B cell (primary cell): ENCODE data around the gene GPR18. TPM values are rescaled to one million over a fixed set of nuclear protein-coding genes. Genes with fewer than 3 reads are reported as not detected.

Experiments
- ATAC-seq: fragments of 200-7000 bp; cut with Tn5 transposase; one replicate; pipeline ENCODE4 v1.10.0; 2021; ENCODE audit warnings: low read depth, mild to moderate bottlenecking, moderate number of reproducible peaks, moderate library complexity
- CTCF ChIA-PET: fragments of 350-600 bp; sonication (Branson Sonifier 250); formaldehyde crosslinking; loops from one replicate; lab custom pipeline; 2021; ENCODE audit warnings: antibody characterized with exemption, inconsistent platforms; lab: Charles Lee
- POLR2A ChIA-PET: fragments of 350-600 bp; sonication (Branson Sonifier 250); formaldehyde crosslinking; loops from one replicate; lab custom pipeline; 2021; ENCODE audit warnings: antibody characterized with exemption; lab: Charles Lee
- DNase-seq: peaks from one replicate; pipeline ENCODE4 v3.0.0; 2013
- H2AFZ ChIP-seq: 2 replicates; pipeline ENCODE4 v1.6.1; 2012; ENCODE audit warnings: mild to moderate bottlenecking, low read depth, low read length; ENCODE audit not compliant: insufficient read depth, poor library complexity, severe bottlenecking
- H3K27ac ChIP-seq, 2 donors: 1 replicate in 1 of 2; 2 replicates in 1 of 2; pipeline ENCODE4 v1.5.1; 2012 to 2013; ENCODE audit warnings: low read length in 2 of 2, mild to moderate bottlenecking in 2 of 2, moderate library complexity in 1 of 2
- H3K27me3 ChIP-seq, 4 experiments: fragments of 200-600 bp in 1 of 4; sonication (generic) in 1 of 4; replicated peaks in 1 of 4; 1 replicate in 2 of 4; 2 replicates in 2 of 4; pipeline versions ENCODE4 v1.6.1 to v1.7.0; 2013 to 2016; ENCODE audit warnings: low read length in 3 of 4, mild to moderate bottlenecking in 2 of 4, mixed read lengths in 1 of 4, moderate library complexity in 1 of 4; ENCODE audit not compliant: insufficient read depth in 4 of 4, control insufficient read depth in 3 of 4; ENCODE audit errors: control extremely low read depth in 1 of 4
- H3K36me3 ChIP-seq, 2 experiments: replicated peaks in 1 of 2; 1 replicate in 1 of 2; 2 replicates in 1 of 2; pipeline versions ENCODE4 v1.6.1 to v1.7.1; 2013; ENCODE audit warnings: low read length in 1 of 2; ENCODE audit not compliant: insufficient read depth in 2 of 2, control insufficient read depth in 1 of 2; ENCODE audit errors: control extremely low read depth in 1 of 2, extremely low read depth in 1 of 2
- H3K4me1 ChIP-seq, 2 donors: fragments of 200-600 bp in 1 of 2; sonication (generic) in 1 of 2; 1 replicate in 1 of 2; 2 replicates in 1 of 2; pipeline versions ENCODE4 v1.5.1 to v1.6.1; 2013 to 2017; ENCODE audit warnings: low read length in 2 of 2; ENCODE audit not compliant: control insufficient read depth in 2 of 2, insufficient read depth in 2 of 2
- H3K4me2 ChIP-seq: replicated peaks from 2 replicates; pipeline ENCODE3; 2012; ENCODE audit warnings: mild to moderate bottlenecking, low read depth, low read length; ENCODE audit not compliant: poor library complexity, severe bottlenecking
- H3K4me3 ChIP-seq, 5 experiments: fragments of 200-600 bp in 1 of 5; sonication (generic) in 1 of 5; 1 replicate in 3 of 5; 2 replicates in 2 of 5; pipeline versions ENCODE4 v1.5.1 to v1.7.0; 2011 to 2016; ENCODE audit warnings: low read length in 4 of 5, mild to moderate bottlenecking in 4 of 5, low read depth in 2 of 5, control low read depth in 1 of 5, moderate library complexity in 1 of 5; ENCODE audit not compliant: insufficient read depth in 1 of 5; ENCODE audit errors: control extremely low read depth in 1 of 5, extremely low read depth in 1 of 5
- H3K79me2 ChIP-seq: fragments of 200-600 bp; sonication (generic); one replicate; pipeline ENCODE4 v1.6.0; 2016; ENCODE audit warnings: low read length; ENCODE audit not compliant: control insufficient read depth, insufficient read depth
- H3K9ac ChIP-seq: fragments of 200-600 bp; sonication (generic); 2 replicates; pipeline ENCODE4 v1.6.1; 2017; ENCODE audit warnings: mild to moderate bottlenecking, low read length, moderate library complexity
- H3K9me3 ChIP-seq, 3 donors: one replicate each; pipeline versions ENCODE4 v1.6.1 to v1.7.1; 2013; ENCODE audit warnings: low read length in 2 of 3; ENCODE audit not compliant: control insufficient read depth in 2 of 3, insufficient read depth in 1 of 3; ENCODE audit errors: control extremely low read depth in 1 of 3
- H4K20me1 ChIP-seq: 2 replicates; pipeline ENCODE4 v1.6.0; 2012; ENCODE audit warnings: mild to moderate bottlenecking, low read length; ENCODE audit not compliant: insufficient read depth, control insufficient read depth, poor library complexity, severe bottlenecking
- H3K27ac Mint-ChIP-seq: one replicate; pipeline ENCODE4 v1.8.0; 2021; ENCODE audit warnings: mixed read lengths
- H3K27me3 Mint-ChIP-seq: one replicate; pipeline ENCODE4 v1.8.0; 2021; ENCODE audit warnings: mixed read lengths
- H3K4me1 Mint-ChIP-seq: one replicate; pipeline ENCODE4 v1.8.0; 2021; ENCODE audit warnings: mixed read lengths
- H3K4me3 Mint-ChIP-seq: one replicate; pipeline ENCODE4 v1.8.0; 2021; ENCODE audit warnings: mixed read lengths
- H3K9me3 Mint-ChIP-seq: one replicate; pipeline ENCODE4 v1.8.0; 2022; ENCODE audit warnings: mixed read lengths; ENCODE audit not compliant: insufficient read depth
- CTCF ChIP-seq: fragments of 200-600 bp; IDR thresholded peaks from one replicate; pipeline ENCODE4 v1.8.0; 2022; ENCODE audit warnings: antibody characterized with exemption, mild to moderate bottlenecking
- EZH2 ChIP-seq: IDR thresholded peaks from 2 replicates; pipeline ENCODE4 v1.6.1; 2012; ENCODE audit warnings: borderline replicate concordance, low read depth, mild to moderate bottlenecking, moderate library complexity, low read length; ENCODE audit not compliant: insufficient read depth, poor library complexity, severe bottlenecking
- WGBS: methylation state at CpG from one replicate; pipeline ENCODE4 v1.1.5; 2013; ENCODE audit warnings: missing lambda C conversion rate; ENCODE audit not compliant: insufficient coverage; 5-methylcytosine and 5-hydroxymethylcytosine counted together
- intact Hi-C: fragments of 100-400 bp; cut with micrococcal nuclease; formaldehyde crosslinking; loops from one replicate; pipeline ENCODE4 v1.10.0; 2022
- polyA plus RNA-seq: library from polyadenylated mRNA; depleted of rRNA; stranded (reverse); fragments of >200 nt; gene quantifications from 2 replicates; pipeline ENCODE4 v1.2.3, GENCODE V29; 2012
- total RNA-seq, 2 donors: library from RNA; stranded (reverse); fragments of 120-200 nt in 1 of 2; gene quantifications; 1 replicate in 1 of 2; 2 replicates in 1 of 2; pipeline versions ENCODE4 v1.2.3 to v1.2.4, GENCODE V29; 2013 to 2022

The GPR18 gene
- total and polyA plus RNA-seq, 2 donors (not counting 1 experiment from before 2014, with no cell fraction given), result 19.1 to 54.8 TPM

- Histone ChIP-seq H2AFZ (no peak overlapping the region), H3K27me3 (no peaks in the 10 kb centered on the region), H3K4me1 (peaks cover 86 to 94% of the 10 kb centered on the region in 2 donors), H3K4me2 (peak overlapping the region; percentile 67), H3K27ac (peak overlapping the region; percentile 61 to 78), H3K9me3 (no peaks in the 10 kb centered on the region), H3K79me2 (peaks cover 96% of the 10 kb centered on the region), H3K36me3 (peaks cover 0 to 60% of the 10 kb centered on the region in 2 experiments), H3K4me3 (peak overlapping the region in 1 of 5 experiments; percentile 47), H4K20me1 (no peaks in the 10 kb centered on the region), H3K9ac (peak overlapping the region; percentile 44)
- intact Hi-C loops, result no loop called here
- Mint-ChIP-seq H3K4me3 (peak overlapping the region; percentile 81), H3K4me1 (peaks cover 85% of the 10 kb centered on the region), H3K27ac (peak overlapping the region; percentile 79), H3K27me3 (no peaks in the 10 kb centered on the region), H3K9me3 (no peaks in the 10 kb centered on the region)
- WGBS, result no CpG with 5 or more reads among the region's 2 CpGs
- no peak for DNase-seq
- ChIA-PET POLR2A (interaction anchor here (0.9 to 1.1 kb wide), 3 partner anchors 10 to 97 kb away, joined by 3 read pairs; partner anchors contain the start of gene UBAC2), CTCF (interaction anchor here (0.5 to 13.9 kb wide), 13 partner anchors 9 to 137 kb away, joined by 3 to 206 read pairs (median 6); partner anchors contain the start of gene GPR183)
- no peak for ATAC-seq
- TF ChIP-seq EZH2 (no peak), CTCF (no peak)
These were observed 39.9 kb upstream of the GPR18 start for GRCh38 chr13:99298056-99298455.

- Histone ChIP-seq H2AFZ (no peak overlapping the region), H3K4me3 (peak overlapping the region in 1 of 5 experiments; percentile 47), H3K4me2 (peak overlapping the region; percentile 67), H3K9ac (peak overlapping the region; percentile 44), H3K79me2 (peaks cover 96% of the 10 kb centered on the region), H3K27me3 (no peaks in the 10 kb centered on the region), H3K4me1 (peaks cover 83 to 90% of the 10 kb centered on the region in 2 donors), H3K36me3 (peaks cover 0 to 65% of the 10 kb centered on the region in 2 experiments), H3K9me3 (no peaks in the 10 kb centered on the region), H3K27ac (peak overlapping the region; percentile 61 to 78), H4K20me1 (no peaks in the 10 kb centered on the region)
- peak overlapping the region; percentile 79 for H3K27ac Mint-ChIP-seq
- H3K4me1 Mint-ChIP-seq, result peaks cover 84% of the 10 kb centered on the region
- TF ChIP-seq EZH2 (no peak), CTCF (no peak)
- ATAC-seq, result no peak
- H3K27me3 Mint-ChIP-seq, result no peaks in the 10 kb centered on the region
- peak overlapping the region; percentile 81 for H3K4me3 Mint-ChIP-seq
- ChIA-PET POLR2A (interaction anchor here (1.0 to 1.3 kb wide), 3 partner anchors 9 to 91 kb away, joined by 3 to 4 read pairs (median 3); no protein-coding TSS in a partner anchor), CTCF (interaction anchor here (0.5 to 13.9 kb wide), 16 partner anchors 9 to 140 kb away, joined by 3 to 206 read pairs (median 5); partner anchors contain the start of gene GPR183)
- DNase-seq, result no peak
- intact Hi-C loops, result no loop called here
- no peaks in the 10 kb centered on the region for H3K9me3 Mint-ChIP-seq
These were observed 39.2 kb upstream of the GPR18 start for GRCh38 chr13:99297331-99297730.
